ENCODE data around the gene MINK1. TPM values are rescaled to one million over a fixed set of nuclear protein-coding genes. Genes with fewer than 3 reads are reported as not detected.
"Not testable (repeated sequence)": the region's sequence is repeated elsewhere in the genome, so short reads cannot be mapped to it uniquely, and the experiment has no call there.

The MINK1 gene
- total RNA-seq, 1 donor from 2014 or later = 90.6 TPM

DNA sequence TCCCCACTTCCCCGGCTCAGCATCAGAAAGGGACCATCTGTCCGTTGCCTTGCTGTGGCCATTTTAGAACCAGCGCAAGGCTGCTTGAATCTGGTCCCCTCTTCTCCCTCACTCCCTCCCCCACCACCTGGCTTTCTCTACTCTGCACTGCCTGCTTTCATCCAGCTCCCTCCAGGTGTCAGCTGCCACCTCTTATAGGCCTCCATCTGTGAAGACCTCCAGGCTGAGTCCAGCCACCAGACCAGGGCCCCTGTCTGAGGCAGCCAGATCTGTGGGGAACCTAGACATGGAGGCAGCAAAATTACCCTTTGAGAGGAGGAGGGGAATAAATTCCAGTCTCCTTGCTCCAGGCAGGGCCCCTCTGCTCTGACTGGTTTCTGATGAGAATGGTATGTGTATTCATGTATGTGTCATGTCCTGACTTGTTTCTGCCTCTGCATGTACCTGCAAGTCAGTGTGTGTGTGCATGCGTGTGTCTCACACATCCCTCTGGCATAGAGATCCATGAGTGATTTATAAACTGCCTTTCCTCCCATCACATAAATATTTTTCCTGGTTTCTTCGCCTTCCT, 21.1 kb downstream of the MINK1 start:
- H3K9me3 Mint-ChIP-seq (ENCODE audit: low read depth) = no peaks in the 10 kb centered on the region
- TF ChIP-seq, protein P1, sequence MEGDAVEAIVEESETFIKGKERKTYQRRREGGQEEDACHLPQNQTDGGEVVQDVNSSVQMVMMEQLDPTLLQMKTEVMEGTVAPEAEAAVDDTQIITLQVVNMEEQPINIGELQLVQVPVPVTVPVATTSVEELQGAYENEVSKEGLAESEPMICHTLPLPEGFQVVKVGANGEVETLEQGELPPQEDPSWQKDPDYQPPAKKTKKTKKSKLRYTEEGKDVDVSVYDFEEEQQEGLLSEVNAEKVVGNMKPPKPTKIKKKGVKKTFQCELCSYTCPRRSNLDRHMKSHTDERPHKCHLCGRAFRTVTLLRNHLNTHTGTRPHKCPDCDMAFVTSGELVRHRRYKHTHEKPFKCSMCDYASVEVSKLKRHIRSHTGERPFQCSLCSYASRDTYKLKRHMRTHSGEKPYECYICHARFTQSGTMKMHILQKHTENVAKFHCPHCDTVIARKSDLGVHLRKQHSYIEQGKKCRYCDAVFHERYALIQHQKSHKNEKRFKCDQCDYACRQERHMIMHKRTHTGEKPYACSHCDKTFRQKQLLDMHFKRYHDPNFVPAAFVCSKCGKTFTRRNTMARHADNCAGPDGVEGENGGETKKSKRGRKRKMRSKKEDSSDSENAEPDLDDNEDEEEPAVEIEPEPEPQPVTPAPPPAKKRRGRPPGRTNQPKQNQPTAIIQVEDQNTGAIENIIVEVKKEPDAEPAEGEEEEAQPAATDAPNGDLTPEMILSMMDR (IDR thresholded peaks at IDR 0.05) = no peak
- no peak overlapping the region for H3K4me3 Mint-ChIP-seq (ENCODE audit: unreplicated experiment)
- no peaks in the 10 kb centered on the region for H3K27me3 Mint-ChIP-seq (ENCODE audit: low read depth)
- DNase-seq (ENCODE audit: low spot score) = no peak
- H3K27ac Mint-ChIP-seq (ENCODE audit: unreplicated experiment) = peak overlapping the region; percentile 62
- peaks cover 7% of the 10 kb centered on the region for H3K36me3 Mint-ChIP-seq (ENCODE audit: low read depth)
- H3K4me1 Mint-ChIP-seq (ENCODE audit: low read depth) = peaks cover 68% of the 10 kb centered on the region

DNA sequence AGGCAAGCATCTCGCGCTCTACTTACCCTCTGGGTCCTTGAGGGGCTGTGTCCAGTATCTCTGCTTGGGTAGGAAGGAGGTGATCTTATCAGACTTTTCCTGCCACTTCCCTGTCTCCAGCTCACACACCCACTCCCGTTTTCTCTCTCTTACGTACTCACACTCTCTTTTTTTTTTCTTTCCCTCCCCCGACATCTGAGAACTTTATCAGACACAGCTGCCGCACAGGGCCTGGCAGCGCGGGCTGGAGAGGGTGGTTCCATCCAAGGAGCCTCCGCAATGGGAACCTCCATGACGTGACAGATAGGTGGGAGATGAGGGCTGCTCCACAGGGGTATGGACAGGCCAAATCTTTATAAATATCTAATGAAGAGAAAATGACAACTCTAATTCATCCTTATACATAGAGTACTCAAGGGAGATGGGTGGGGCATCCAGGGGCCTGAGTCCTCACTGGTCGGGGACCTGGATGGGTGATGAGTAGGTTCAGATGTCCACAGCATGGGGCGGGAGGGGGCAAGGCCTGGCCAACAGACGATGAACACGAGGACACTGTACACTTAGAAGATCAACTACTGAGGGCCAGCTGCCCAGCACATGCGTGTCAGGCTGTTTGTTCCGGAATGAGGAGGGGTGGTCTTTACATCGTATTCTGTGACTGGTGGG, 23.3 kb downstream of the MINK1 start:
- H3K9me3 Mint-ChIP-seq (ENCODE audit: low read depth) = no peaks in the 10 kb centered on the region
- no peak overlapping the region for H3K4me3 Mint-ChIP-seq (ENCODE audit: unreplicated experiment)
- H3K27me3 Mint-ChIP-seq (ENCODE audit: low read depth) = no peaks in the 10 kb centered on the region
- TF ChIP-seq, protein P1 (IDR thresholded peaks at IDR 0.05) = no peak
- H3K36me3 Mint-ChIP-seq (ENCODE audit: low read depth) = peaks cover 7% of the 10 kb centered on the region
- DNase-seq (ENCODE audit: low spot score) = no peak
- peaks cover 54% of the 10 kb centered on the region for H3K4me1 Mint-ChIP-seq (ENCODE audit: low read depth)
- H3K27ac Mint-ChIP-seq (ENCODE audit: unreplicated experiment) = no peak overlapping the region

DNA sequence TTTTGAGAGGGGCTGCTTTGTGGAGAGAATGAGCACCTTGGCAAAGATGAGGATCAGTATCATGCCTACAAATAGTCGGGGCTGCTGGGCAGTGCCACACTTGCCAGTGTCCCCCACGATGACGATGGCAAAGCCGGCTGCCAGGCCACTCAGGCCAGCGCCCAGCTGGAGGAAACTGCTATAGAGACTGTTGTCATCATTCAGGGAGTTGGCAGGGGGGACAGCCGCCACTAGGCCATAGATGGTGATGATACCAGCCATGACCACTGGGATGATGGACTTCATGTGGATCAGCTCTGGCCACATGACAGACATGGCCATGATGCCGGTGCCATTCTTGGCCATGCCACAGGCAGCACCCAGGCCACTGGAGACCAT, 23.8 kb downstream of the MINK1 start:
- Mint-ChIP-seq H3K4me1 (ENCODE audit: low read depth) (peaks cover 51% of the 10 kb centered on the region), H3K4me3 (ENCODE audit: unreplicated experiment) (no peak overlapping the region), H3K9me3 (ENCODE audit: low read depth) (no peaks in the 10 kb centered on the region), H3K27ac (ENCODE audit: unreplicated experiment) (no peak overlapping the region), H3K27me3 (ENCODE audit: low read depth) (no peaks in the 10 kb centered on the region), H3K36me3 (ENCODE audit: low read depth) (peaks cover 8% of the 10 kb centered on the region)
- DNase-seq (ENCODE audit: low spot score) = no peak
- TF ChIP-seq, protein P1 (IDR thresholded peaks at IDR 0.05) = no peak

DNA sequence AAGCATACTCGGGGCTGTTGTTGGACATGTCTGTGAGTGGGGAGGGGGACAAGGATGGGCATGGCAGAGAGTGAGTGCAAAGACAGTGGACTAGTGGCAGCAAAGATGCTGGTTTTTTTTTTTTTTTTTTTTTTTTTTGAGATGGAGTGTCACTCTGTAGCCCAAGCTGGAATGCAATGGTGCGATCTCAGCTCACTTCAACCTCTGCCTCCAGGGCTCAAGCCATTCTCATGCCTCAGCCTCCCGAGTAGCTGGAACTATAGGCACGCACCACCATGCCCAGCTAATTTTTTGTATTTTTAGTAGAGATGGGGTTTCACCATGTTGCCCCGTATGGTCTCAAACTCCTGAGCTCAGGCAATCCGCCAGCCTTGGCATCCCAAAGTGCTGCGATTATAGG, 24.2 kb downstream of the MINK1 start:
- not testable (repeated sequence) for H3K4me3 Mint-ChIP-seq (ENCODE audit: unreplicated experiment); H3K36me3 Mint-ChIP-seq (ENCODE audit: low read depth); H3K27me3 Mint-ChIP-seq (ENCODE audit: low read depth); H3K27ac Mint-ChIP-seq (ENCODE audit: unreplicated experiment); DNase-seq (ENCODE audit: low spot score); H3K9me3 Mint-ChIP-seq (ENCODE audit: low read depth)
- peaks cover 46% of the 10 kb centered on the region for H3K4me1 Mint-ChIP-seq (ENCODE audit: low read depth)

DNA sequence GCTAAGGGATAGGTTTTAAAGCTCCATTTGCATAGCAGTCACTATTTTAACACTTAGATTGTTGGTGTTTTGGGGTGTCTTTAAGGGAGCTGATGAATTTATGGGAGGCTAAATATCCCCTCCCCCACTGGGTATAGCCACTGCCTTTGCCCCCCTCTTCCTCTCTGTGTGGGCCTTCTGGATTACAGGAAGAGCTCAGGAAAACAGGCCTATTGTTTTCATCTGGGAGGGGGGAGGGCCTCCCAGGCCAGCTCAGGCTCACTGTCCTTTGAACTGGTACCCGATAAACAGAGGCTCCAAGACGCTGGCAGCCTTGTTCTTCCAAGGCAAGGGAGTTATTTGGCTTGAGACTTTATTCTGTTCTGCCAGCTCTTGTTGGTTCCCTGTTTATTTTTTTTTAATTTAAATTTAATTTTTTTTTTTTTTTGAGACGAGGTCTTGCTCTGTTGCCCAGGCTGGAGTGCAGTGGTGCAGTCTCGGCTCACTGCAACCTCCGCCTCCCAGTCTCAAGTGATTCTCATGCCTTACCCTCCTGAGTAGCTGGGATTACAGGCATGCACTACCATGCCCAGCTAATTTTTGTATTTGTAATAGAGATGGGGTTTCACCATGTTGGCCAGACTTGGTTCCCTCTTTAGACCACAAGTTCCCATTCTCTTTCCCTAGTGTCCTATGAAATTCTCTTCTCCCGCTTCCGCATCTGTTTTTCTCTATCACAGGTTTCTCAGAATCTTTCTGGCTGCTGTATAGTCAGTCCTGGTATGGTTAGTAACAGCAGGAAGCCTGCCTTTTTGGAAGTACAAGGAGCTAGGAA, 25.1 kb downstream of the MINK1 start:
- Mint-ChIP-seq H3K4me3 (ENCODE audit: unreplicated experiment) (no peak overlapping the region), H3K36me3 (ENCODE audit: low read depth) (peaks cover 8% of the 10 kb centered on the region), H3K4me1 (ENCODE audit: low read depth) (peaks cover 44% of the 10 kb centered on the region), H3K27ac (ENCODE audit: unreplicated experiment) (peak overlapping the region; percentile 80), H3K9me3 (ENCODE audit: low read depth) (no peaks in the 10 kb centered on the region), H3K27me3 (ENCODE audit: low read depth) (no peaks in the 10 kb centered on the region)
- no peak for DNase-seq (ENCODE audit: low spot score)
- TF ChIP-seq, protein P1 (IDR thresholded peaks at IDR 0.05) = no peak
